H1 (cell line): Measurements from ENCODE around the gene DHDH. TPM values are rescaled to one million over a fixed set of nuclear protein-coding genes. Genes with fewer than 3 reads are reported as not detected.
A peak's percentile ranks its signal among the peaks of the same experiment; 100 is the strongest.

Experiments
- CTCF ChIA-PET: fragments of 300-600 bp; sonication (Branson Sonifier 250); formaldehyde crosslinking; loops from one replicate; lab custom pipeline; 2021; ENCODE audit not compliant: partially characterized antibody; lab: Charles Lee
- POLR2A ChIA-PET: fragments of 300-600 bp; sonication (Branson Sonifier 250); formaldehyde crosslinking; loops from one replicate; lab custom pipeline; 2021; ENCODE audit warnings: inconsistent platforms; ENCODE audit not compliant: partially characterized antibody; lab: Charles Lee
- DNase-seq, 2 experiments: peaks; one replicate each; pipeline versions ENCODE4 v3.0.0 to v3.0.0-alpha.2; 2010 to 2022; ENCODE audit warnings: low spot score in 2 of 2, low read depth in 1 of 2, mixed read lengths in 1 of 2
- FAIRE-seq: peaks from 2 replicates; lab custom pipeline; 2011; peaks lifted over from hg19 to GRCh38; lab: Jason Lieb, UNC
- H2AFZ ChIP-seq: 2 replicates; pipeline ENCODE4 v1.8.1; 2012; ENCODE audit warnings: low read length, inconsistent platforms
- H2AK5ac ChIP-seq: 2 replicates; pipeline ENCODE4 v1.6.1; 2013; ENCODE audit warnings: low read depth, low read length
- H2BK120ac ChIP-seq: replicated peaks from 2 replicates; pipeline ENCODE3; 2013; ENCODE audit warnings: low read depth, low read length, inconsistent platforms
- H2BK12ac ChIP-seq: 2 replicates; pipeline ENCODE4 v1.6.1; 2013; ENCODE audit warnings: low read depth, low read length
- H2BK15ac ChIP-seq: 2 replicates; pipeline ENCODE4 v1.6.1; 2013; ENCODE audit warnings: low read length
- H2BK20ac ChIP-seq: 2 replicates; pipeline ENCODE4 v1.6.1; 2013; ENCODE audit warnings: low read length
- H2BK5ac ChIP-seq: 2 replicates; pipeline ENCODE4 v1.6.1; 2013; ENCODE audit warnings: low read depth, low read length
- H3K14ac ChIP-seq: 2 replicates; pipeline ENCODE4 v1.6.1; 2013; ENCODE audit warnings: inconsistent platforms; ENCODE audit not compliant: insufficient read length
- H3K18ac ChIP-seq: 2 replicates; pipeline ENCODE4 v1.6.1; 2013; ENCODE audit warnings: low read length; ENCODE audit errors: extremely low read depth
- H3K23ac ChIP-seq: 2 replicates; pipeline ENCODE4 v1.6.1; 2013; ENCODE audit warnings: inconsistent platforms; ENCODE audit not compliant: insufficient read length
- H3K23me2 ChIP-seq: 2 replicates; pipeline ENCODE4 v1.6.1; 2013; ENCODE audit warnings: low read depth, low read length
- H3K27ac ChIP-seq: 2 replicates; pipeline ENCODE4 v1.6.1; 2011; ENCODE audit warnings: low read depth, low read length, inconsistent platforms
- H3K27me3 ChIP-seq, 4 experiments: replicated peaks in 1 of 4; 1 replicate in 1 of 4; 2 replicates in 3 of 4; pipeline versions ENCODE4 v1.6.1 to v1.8.1; 2011 to 2013; ENCODE audit warnings: low read length in 3 of 4, mild to moderate bottlenecking in 3 of 4, inconsistent platforms in 2 of 4, mixed read lengths in 2 of 4, moderate library complexity in 1 of 4; ENCODE audit not compliant: control insufficient read depth in 3 of 4, insufficient read depth in 3 of 4; ENCODE audit errors: extremely low read depth in 1 of 4
- H3K36me3 ChIP-seq, 4 experiments: 2 replicates each; pipeline versions ENCODE4 v1.6.1 to v1.8.1; 2011 to 2013; ENCODE audit warnings: mild to moderate bottlenecking in 4 of 4, low read length in 3 of 4, moderate library complexity in 2 of 4, control low read depth in 1 of 4, inconsistent platforms in 1 of 4; ENCODE audit not compliant: insufficient read depth in 4 of 4, control insufficient read depth in 2 of 4
- H3K4ac ChIP-seq: replicated peaks from 2 replicates; pipeline ENCODE3; 2013; ENCODE audit warnings: low read length, low read depth, mixed read lengths, inconsistent platforms; ENCODE audit not compliant: insufficient read length
- H3K4me1 ChIP-seq, 4 experiments: replicated peaks in 1 of 4; 1 replicate in 1 of 4; 2 replicates in 3 of 4; pipeline versions ENCODE4 v1.6.1 to v1.8.1; 2011 to 2013; ENCODE audit warnings: low read length in 3 of 4, inconsistent platforms in 2 of 4, mixed read lengths in 1 of 4; ENCODE audit not compliant: insufficient read depth in 4 of 4, control insufficient read depth in 3 of 4
- H3K4me2 ChIP-seq, 2 experiments: 2 replicates each; pipeline versions ENCODE4 v1.6.1 to v1.8.1; 2011 to 2013; ENCODE audit warnings: low read depth in 2 of 2, low read length in 2 of 2, control low read depth in 1 of 2, inconsistent platforms in 1 of 2, mild to moderate bottlenecking in 1 of 2; ENCODE audit not compliant: insufficient read depth in 1 of 2
- H3K4me3 ChIP-seq, 4 experiments: fragments of 200-600, 300-600 bp in 1 of 4; sonication (generic), shearing (Covaris generic), sonication (Bioruptor Twin) in 1 of 4; 2 replicates each; pipeline versions ENCODE4 v1.5.1 to v1.8.1; 2011 to 2016; ENCODE audit warnings: low read length in 4 of 4, low read depth in 3 of 4, control low read depth in 2 of 4, inconsistent platforms in 2 of 4, mild to moderate bottlenecking in 2 of 4, mixed read lengths in 1 of 4, moderate library complexity in 1 of 4; ENCODE audit not compliant: insufficient read depth in 2 of 4; ENCODE audit errors: extremely low read depth in 1 of 4
- H3K56ac ChIP-seq: replicated peaks from 2 replicates; pipeline ENCODE3; 2013; ENCODE audit warnings: low read depth, mild to moderate bottlenecking, mixed read lengths, low read length, inconsistent platforms; ENCODE audit not compliant: insufficient read length
- H3K79me1 ChIP-seq: 2 replicates; pipeline ENCODE4 v1.6.1; 2013; ENCODE audit warnings: low read depth, low read length, control low read depth
- H3K79me2 ChIP-seq, 2 experiments: 2 replicates each; pipeline versions ENCODE4 v1.6.1 to v1.8.1; 2012 to 2013; ENCODE audit warnings: low read length in 2 of 2, mild to moderate bottlenecking in 2 of 2, inconsistent platforms in 1 of 2; ENCODE audit not compliant: insufficient read depth in 2 of 2, control insufficient read depth in 1 of 2
- H3K9ac ChIP-seq, 4 experiments: replicated peaks in 1 of 4; 1 replicate in 1 of 4; 2 replicates in 3 of 4; pipeline versions ENCODE4 v1.6.1 to v1.8.1; 2011 to 2013; ENCODE audit warnings: low read depth in 3 of 4, low read length in 3 of 4, control low read depth in 2 of 4, mild to moderate bottlenecking in 2 of 4, moderate library complexity in 2 of 4, inconsistent platforms in 1 of 4; ENCODE audit errors: extremely low read depth in 1 of 4
- H3K9me3 ChIP-seq, 2 experiments: 2 replicates each; pipeline versions ENCODE4 v1.6.1 to v1.8.1; 2012 to 2013; ENCODE audit warnings: mild to moderate bottlenecking in 2 of 2, moderate library complexity in 2 of 2, control low read depth in 1 of 2, inconsistent platforms in 1 of 2, low read depth in 1 of 2, low read length in 1 of 2, mixed read lengths in 1 of 2; ENCODE audit not compliant: insufficient read depth in 2 of 2
- H4K20me1 ChIP-seq, 2 experiments: replicated peaks in 1 of 2; 2 replicates each; pipeline versions ENCODE3 to v1.8.1; 2011 to 2013; ENCODE audit warnings: inconsistent platforms in 2 of 2, low read length in 2 of 2, mild to moderate bottlenecking in 1 of 2; ENCODE audit not compliant: insufficient read depth in 2 of 2, control insufficient read depth in 1 of 2
- H4K5ac ChIP-seq: 2 replicates; pipeline ENCODE4 v1.6.1; 2013; ENCODE audit warnings: low read length, low read depth, mixed read lengths, inconsistent platforms; ENCODE audit not compliant: insufficient read length
- H4K8ac ChIP-seq: 2 replicates; pipeline ENCODE4 v1.8.0; 2013; ENCODE audit warnings: mild to moderate bottlenecking, moderate library complexity, low read length, inconsistent platforms; ENCODE audit not compliant: insufficient read depth; ENCODE audit errors: extremely low read depth
- H4K91ac ChIP-seq: replicated peaks from 2 replicates; pipeline ENCODE3; 2013; ENCODE audit warnings: low read length, mixed read lengths, inconsistent platforms; ENCODE audit not compliant: insufficient read length
- TCF12 ChIP-seq: IDR thresholded peaks from 2 replicates; pipeline ENCODE4 v1.6.1; 2011; ENCODE audit warnings: low read depth, mild to moderate bottlenecking, low read length
- WGBS, 2 experiments: shearing (Covaris generic) in 1 of 2; methylation state at CpG; one replicate each; pipeline versions ENCODE4 v1.1.6 to v1.1.7; 2013 to 2015; ENCODE audit warnings: low lambda C conversion rate in 2 of 2, mixed read lengths in 2 of 2, inconsistent platforms in 1 of 2, low coverage in 1 of 2, missing lambda C conversion rate in 1 of 2; ENCODE audit not compliant: insufficient replicate concordance in 2 of 2, insufficient coverage in 1 of 2, insufficient read length in 1 of 2; ENCODE audit errors: extremely low coverage in 1 of 2, missing lambda C conversion rate in 1 of 2; 5-methylcytosine and 5-hydroxymethylcytosine counted together
- polyA plus RNA-seq, 7 experiments: library from polyadenylated mRNA; depleted of rRNA in 3 of 7; stranded (reverse) in 5 of 7; unstranded in 2 of 7; fragments of >200 nt in 5 of 7; fragments of 200-250 nt in 2 of 7; gene quantifications; 1 replicate in 5 of 7; 2 replicates in 1 of 7; 4 replicates in 1 of 7; pipeline versions ENCODE4 v1.2.1 to v1.2.3, GENCODE V29; 2011 to 2013; ENCODE audit warnings: missing spikeins in 2 of 7, mixed read lengths in 2 of 7
- total RNA-seq: library from RNA; stranded (reverse); fragmentation: NEBNext Ultra II Directional; extraction: Animal tissue kit (Norgen Biotek cat#: 25700); gene quantifications from 2 replicates; pipeline ENCODE4 v1.2.1, GENCODE V29; 2021
- TF ChIP-seq, protein P1 (sequence below), 3 experiments: IDR thresholded peaks; 1 replicate in 2 of 3; 2 replicates in 1 of 3; pipeline versions ENCODE4 v1.5.1 to v1.6.1; 2011; ENCODE audit warnings: low read length in 3 of 3, mild to moderate bottlenecking in 3 of 3, inconsistent platforms in 2 of 3, low read depth in 1 of 3, moderate library complexity in 1 of 3; ENCODE audit not compliant: insufficient read depth in 1 of 3; ENCODE audit errors: control extremely low read depth in 1 of 3

The DHDH gene
- total and polyA plus RNA-seq, 2 of the 8 experiments (the other 6 are each of a cell fraction or from before 2014, with no cell fraction given): 2.2 to 2.8 TPM

- DNase-seq (no peak), FAIRE-seq (no peak)
- H3K9ac ChIP-seq: no peak overlapping the region
- H2AFZ ChIP-seq: no peak overlapping the region
- H4K91ac ChIP-seq: no peak overlapping the region
- CTCF ChIA-PET: interaction anchor here (0.7 to 1.9 kb wide), 7 partner anchors 9 to 174 kb away, joined by 3 to 10 read pairs (median 4); no protein-coding TSS in a partner anchor
- H3K27me3 ChIP-seq: no peaks in the 10 kb centered on the region
- no peak overlapping the region for H3K4me2 ChIP-seq
- 0 out of 2 replicates have a peak overlapping the region, but pooled peaks have one; percentile 39 for H2BK12ac ChIP-seq
- H3K36me3 ChIP-seq: peaks cover 3 to 26% (median 12%) of the 10 kb centered on the region in 4 experiments; a peak in 7 of 8 replicates
- no peak overlapping the region for H4K5ac ChIP-seq
- peaks cover 5 to 15% of the 10 kb centered on the region in 2 experiments for H4K20me1 ChIP-seq
- H2BK20ac ChIP-seq: no peak overlapping the region
- no peaks in the 10 kb centered on the region for H3K9me3 ChIP-seq
- H2AK5ac ChIP-seq: no peak overlapping the region
- H2BK15ac ChIP-seq: no peak overlapping the region
- H2BK5ac ChIP-seq: peak overlapping the region; percentile 75; the same call in 1 of the 2 replicates
- H3K14ac ChIP-seq: no peak overlapping the region
- no peak overlapping the region for H2BK120ac ChIP-seq
- peak overlapping the region; percentile 64 for H4K8ac ChIP-seq
- peaks cover 0 to 16% of the 10 kb centered on the region in 2 experiments; a peak in 2 of 4 replicates for H3K79me2 ChIP-seq
- POLR2A ChIA-PET: interaction anchor here (0.7 to 2.1 kb wide), 14 partner anchors 9 to 177 kb away, joined by 3 to 19 read pairs (median 4); no protein-coding TSS in a partner anchor
- TF ChIP-seq, protein P1, sequence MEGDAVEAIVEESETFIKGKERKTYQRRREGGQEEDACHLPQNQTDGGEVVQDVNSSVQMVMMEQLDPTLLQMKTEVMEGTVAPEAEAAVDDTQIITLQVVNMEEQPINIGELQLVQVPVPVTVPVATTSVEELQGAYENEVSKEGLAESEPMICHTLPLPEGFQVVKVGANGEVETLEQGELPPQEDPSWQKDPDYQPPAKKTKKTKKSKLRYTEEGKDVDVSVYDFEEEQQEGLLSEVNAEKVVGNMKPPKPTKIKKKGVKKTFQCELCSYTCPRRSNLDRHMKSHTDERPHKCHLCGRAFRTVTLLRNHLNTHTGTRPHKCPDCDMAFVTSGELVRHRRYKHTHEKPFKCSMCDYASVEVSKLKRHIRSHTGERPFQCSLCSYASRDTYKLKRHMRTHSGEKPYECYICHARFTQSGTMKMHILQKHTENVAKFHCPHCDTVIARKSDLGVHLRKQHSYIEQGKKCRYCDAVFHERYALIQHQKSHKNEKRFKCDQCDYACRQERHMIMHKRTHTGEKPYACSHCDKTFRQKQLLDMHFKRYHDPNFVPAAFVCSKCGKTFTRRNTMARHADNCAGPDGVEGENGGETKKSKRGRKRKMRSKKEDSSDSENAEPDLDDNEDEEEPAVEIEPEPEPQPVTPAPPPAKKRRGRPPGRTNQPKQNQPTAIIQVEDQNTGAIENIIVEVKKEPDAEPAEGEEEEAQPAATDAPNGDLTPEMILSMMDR (IDR thresholded peaks at IDR 0.05; ENCODE audit: control extremely low read depth in 1 of 3, insufficient read depth in 1 of 3, low read depth in 1 of 3, low read length in 3 of 3): no peak
- no peak for TF ChIP-seq TCF12
- H3K4me1 ChIP-seq: peaks cover 4 to 17% (median 12%) of the 10 kb centered on the region in 4 experiments
- H3K56ac ChIP-seq: no peak overlapping the region
- H3K18ac ChIP-seq: peak overlapping the region; percentile 48
- H3K4ac ChIP-seq: no peak overlapping the region
- H3K23me2 ChIP-seq: peaks cover 17% of the 10 kb centered on the region; the same call in 1 of the 2 replicates
- 87% methylated on average over 11 of the region's 12 CpGs; no CpG with 5 or more reads in 1 of the 2 experiments for WGBS, 2 experiments
- H3K79me1 ChIP-seq: peaks cover 5% of the 10 kb centered on the region
- no peak overlapping the region for H3K4me3 ChIP-seq
- H3K27ac ChIP-seq: no peak overlapping the region
- no peak overlapping the region for H3K23ac ChIP-seq
These were observed 28.2 kb downstream of the DHDH start for GRCh38 chr19:48961673-48962028.
